ENCODE measurements around the gene TLR1.
A peak's percentile ranks its signal among the peaks of the same experiment; 100 is the strongest.
"Not testable (repeated sequence)": the region's sequence is repeated elsewhere in the genome, so short reads cannot be mapped to it uniquely, and the experiment has no call there.

Gene TLR1, protein sequence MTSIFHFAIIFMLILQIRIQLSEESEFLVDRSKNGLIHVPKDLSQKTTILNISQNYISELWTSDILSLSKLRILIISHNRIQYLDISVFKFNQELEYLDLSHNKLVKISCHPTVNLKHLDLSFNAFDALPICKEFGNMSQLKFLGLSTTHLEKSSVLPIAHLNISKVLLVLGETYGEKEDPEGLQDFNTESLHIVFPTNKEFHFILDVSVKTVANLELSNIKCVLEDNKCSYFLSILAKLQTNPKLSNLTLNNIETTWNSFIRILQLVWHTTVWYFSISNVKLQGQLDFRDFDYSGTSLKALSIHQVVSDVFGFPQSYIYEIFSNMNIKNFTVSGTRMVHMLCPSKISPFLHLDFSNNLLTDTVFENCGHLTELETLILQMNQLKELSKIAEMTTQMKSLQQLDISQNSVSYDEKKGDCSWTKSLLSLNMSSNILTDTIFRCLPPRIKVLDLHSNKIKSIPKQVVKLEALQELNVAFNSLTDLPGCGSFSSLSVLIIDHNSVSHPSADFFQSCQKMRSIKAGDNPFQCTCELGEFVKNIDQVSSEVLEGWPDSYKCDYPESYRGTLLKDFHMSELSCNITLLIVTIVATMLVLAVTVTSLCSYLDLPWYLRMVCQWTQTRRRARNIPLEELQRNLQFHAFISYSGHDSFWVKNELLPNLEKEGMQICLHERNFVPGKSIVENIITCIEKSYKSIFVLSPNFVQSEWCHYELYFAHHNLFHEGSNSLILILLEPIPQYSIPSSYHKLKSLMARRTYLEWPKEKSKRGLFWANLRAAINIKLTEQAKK

DNA sequence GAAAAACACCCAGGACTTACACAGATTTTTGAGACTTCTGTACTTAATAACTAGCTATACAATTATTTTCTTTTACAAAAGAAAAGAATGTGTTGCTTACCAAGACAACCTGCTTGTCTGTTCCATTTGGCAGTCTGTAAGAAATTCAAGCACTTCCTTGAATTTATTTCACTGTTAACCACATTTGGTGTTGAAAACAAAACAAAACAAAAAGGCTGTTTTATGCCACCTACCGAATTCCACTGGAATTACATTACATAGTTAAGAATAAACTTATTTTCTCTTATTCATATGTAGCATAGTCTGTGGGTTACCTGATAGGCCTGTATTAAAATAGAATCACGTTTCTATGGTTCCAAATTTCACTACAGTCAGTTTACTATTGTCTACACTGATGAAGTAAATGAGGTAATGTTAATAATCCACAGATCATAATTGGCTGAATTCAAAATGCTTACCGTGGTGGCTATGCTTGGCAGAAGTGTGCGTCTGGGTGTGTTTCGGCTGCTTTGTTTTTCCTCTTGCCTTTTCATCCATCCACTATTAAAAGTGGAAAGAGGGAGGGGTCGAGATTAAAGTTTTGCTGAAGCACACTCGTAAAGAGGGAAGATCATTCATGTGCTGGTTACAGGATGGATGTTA, at the start of gene TLR1:
TLR1 (minus strand) TSS at position 138 of the 642 bp plus-strand sequence. CDS start 5,960 bp downstream, outside the sequence.
- DNase-seq: peak; percentile 72

DNA sequence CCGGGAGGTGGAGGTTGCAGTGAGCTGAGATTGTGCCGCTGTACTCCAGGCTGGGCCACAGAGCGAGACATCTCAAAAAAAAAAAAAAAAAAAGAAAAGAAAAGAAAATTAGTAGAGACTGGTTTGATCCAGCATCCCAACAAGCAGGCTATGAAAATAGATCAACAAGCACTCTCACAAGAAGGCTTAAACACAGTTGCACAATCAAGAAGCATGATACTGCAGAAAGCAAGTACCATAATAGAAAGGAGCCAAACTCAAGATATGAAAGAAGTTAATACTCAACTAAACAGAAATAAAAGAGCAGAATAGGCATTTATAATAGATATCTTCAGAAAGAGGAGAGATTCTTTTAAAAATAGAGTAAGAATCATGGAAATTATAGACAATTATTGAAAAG, 41.4 kb upstream of the TLR1 start:
- no peak for DNase-seq

DNA sequence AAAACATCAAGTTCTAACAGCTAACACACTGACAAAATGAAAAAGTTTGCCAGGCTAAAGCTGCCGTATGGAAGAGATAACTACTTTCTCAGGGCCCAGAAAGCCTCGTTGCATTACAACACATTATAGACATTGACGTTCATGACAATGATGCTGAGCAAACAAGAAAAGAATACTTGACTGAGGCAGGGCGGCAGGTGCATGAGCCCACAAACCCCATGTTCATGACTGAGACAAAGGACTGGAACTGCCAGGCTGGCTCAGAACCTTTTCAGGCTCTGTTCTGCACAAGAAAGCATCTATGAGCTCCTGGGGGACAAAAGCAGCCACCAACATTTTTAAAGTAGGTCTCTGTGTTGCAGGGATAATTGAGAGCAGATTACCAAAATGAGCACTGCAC, 38.4 kb upstream of the TLR1 start:
- no peak for DNase-seq

DNA sequence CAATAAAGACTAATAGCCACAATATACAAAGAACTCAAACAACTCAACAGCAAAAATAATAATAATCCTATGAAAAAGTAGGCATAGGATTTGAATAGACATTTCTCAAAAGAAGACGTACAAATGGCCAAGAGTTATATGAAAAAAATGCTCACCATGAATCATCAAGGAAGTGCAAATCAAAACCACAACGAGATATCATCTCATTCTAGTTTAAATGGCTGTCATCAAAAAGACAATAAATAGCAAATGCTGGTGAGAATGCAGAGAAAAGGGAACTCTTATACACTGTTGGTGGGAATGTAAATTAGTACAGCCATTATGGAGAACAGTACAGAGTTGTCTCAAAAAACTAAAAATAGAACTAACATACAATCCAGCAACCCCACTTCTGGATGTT, 33.3 kb upstream of the TLR1 start:
- peak; percentile 33 for DNase-seq

DNA sequence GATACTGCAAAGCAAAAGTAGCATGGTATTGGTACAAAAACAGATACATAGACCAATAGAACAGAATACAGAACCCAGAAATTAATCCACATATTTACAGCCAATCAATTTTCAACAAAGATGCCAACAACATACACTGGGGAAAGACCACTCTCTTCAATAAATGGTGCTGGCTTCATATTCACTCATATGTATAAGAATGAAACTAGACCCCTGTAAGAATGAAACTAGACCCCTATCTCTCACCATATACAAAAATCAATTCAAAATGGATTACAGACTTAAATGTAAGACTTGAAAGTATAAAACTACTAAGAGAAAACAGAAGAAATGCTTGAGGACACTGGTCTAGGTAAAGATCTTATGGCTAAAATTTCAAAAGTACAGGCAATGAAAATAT, 32.7 kb upstream of the TLR1 start:
- DNase-seq: no peak

DNA sequence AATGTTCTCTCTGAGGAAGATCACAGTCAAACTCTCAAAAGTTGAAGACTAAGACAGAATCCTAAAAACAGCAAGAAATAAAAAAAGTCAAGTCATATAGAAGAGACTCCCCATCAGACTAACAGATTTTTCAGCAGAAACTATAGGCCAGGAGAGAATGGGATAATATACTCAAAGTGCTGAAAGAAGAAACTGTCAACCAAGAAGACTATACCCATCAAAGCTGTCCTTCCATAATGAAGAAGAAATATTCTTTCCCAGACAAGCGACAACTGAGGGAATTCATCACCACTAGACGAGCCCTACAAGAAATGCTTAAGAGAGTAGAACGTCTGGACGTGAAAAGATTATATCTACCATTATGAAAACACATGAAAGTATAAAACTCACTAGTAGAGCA, 30.0 kb upstream of the TLR1 start:
- DNase-seq: no peak

DNA sequence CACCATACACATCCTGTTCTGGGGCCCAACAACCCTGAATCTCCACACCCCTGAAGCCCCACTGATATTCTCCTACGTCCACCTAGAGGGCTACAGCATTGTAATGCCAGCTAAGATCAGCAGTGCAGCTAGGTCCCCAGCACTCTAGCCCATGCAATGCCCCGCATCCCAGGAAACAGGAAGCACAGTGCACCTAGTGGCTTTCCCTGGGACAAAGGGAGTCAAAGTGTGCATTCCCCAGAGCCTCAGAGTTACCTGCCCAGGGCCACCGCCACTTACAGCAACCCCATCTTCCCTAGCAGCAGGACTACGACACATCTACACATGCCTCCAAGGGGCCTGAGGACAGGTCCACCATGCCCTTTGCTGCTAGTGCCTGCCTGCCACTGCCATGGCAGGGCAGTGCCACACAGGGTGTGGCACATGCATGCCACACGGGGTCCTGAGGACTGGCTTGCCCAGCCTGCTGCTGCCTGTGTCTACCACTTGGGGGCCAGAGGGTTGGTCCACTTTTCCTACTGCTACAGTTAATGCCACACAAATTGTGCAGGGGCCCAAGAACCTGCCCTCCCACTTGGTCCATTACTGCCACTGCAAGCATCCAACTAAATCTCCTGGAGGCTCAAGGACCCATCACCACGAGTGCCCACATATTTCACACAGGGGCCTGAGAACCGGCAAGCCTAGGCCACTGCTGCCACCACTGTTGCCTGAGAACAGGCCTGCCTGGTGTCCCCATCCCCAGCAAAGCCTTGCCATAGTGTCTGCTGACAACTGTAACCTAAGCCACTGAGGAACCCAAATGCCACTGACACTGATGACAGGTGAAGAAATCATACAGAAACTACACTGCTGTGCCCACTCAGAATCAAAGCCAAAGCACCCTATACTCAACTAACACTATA, 28.3 kb upstream of the TLR1 start:
- DNase-seq: no peak

DNA sequence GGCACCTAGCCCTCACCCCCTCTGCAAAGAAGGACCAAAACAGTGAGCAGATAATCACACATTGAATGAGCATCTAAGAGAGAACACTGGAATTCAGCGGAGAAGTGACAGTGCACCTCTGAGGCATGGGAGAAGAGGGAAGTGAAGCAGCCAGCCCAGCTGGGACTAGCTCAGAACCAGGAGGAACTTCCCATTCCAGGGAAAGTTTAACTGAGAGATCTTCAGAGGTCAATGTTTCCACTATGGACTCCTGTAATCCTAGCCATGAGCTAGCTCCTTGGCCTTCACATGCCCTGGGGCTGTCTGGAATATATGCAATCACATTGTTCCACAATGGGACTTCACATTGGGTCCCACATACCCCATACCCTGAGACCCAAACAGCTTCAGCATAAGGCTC, 27.6 kb upstream of the TLR1 start:
- no peak for DNase-seq

DNA sequence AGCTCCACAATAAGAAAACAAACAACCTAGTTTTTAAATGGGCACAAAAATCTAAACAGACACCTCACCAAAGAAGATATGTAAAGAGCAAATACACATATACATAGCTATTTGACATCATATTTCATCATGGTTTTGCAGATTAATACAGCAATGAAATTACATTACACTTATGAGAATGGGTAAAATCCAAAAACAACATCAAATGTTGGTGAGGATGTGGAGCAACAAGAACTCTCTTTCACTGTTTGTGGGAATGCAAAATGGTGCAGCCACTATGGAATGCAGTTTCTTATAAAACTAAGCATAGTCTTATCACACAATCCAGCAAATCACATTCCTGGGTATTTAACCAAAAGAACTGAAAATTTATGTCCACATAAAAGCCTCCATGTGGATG, 27.1 kb upstream of the TLR1 start:
- DNase-seq: no peak

DNA sequence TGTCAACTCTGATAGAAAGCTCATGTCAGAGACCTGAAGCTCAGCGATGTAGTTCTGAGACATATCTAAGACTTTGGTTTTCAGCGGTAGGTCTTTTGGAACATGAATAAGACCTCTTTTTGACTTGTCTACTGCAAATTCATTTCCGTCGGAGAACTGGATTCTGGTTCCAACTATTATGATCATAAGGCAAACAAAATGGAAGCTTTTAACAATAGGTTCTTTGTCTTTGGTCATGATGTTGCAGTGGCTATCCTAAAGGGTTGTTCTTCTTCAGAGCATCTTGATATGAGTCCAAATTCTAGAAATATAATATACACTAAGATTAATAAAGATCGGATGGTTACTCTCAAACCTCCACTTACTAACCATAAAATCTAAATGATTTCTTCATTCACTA, 24.6 kb upstream of the TLR1 start:
- no peak for DNase-seq

DNA sequence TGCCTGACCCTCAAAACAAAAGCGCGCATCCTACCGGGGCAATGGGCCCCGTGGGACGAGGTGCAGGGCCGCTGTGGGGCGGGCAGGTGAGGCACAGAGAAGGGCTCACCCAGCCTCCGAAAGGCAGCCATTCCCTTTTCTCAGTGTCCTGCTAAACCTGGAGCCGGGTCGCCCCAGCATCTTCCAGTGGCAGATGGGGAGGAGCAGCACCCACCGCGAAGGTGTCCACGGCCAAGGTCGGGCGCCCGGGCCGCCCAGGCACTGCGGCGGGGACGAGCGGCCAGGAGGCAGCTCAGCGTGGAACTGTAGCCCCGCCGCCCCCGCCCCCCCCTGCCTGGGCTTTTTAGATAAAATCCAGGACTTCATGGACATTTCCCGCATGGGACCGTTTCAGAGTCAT, 19.2 kb upstream of the TLR1 start:
- no peak for DNase-seq

DNA sequence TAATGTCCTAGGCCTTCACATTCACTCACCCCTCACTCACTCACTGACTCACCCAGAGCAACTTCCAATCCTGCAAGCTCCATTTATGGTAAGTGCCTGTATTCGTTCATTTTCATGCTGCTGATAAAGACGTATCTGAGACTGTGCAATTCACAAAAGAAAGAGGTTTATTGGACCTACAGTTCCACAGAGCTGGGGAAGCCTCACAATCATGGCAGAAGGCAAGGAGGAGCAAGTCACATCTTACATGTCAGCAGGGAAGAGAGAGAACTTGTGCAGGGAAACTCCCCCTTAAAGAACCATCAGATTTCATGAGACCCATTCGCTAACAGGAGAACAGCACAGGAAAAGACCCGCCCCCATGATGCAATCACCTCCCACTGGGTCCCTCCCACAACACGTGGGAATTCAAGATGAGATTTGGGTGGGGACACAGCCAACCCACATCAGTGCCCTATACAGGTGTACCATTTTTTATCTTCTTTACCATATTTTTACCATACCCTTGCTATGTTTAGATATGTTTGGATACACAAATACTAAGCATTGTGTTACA, 18.2 kb upstream of the TLR1 start:
- no peak for DNase-seq

DNA sequence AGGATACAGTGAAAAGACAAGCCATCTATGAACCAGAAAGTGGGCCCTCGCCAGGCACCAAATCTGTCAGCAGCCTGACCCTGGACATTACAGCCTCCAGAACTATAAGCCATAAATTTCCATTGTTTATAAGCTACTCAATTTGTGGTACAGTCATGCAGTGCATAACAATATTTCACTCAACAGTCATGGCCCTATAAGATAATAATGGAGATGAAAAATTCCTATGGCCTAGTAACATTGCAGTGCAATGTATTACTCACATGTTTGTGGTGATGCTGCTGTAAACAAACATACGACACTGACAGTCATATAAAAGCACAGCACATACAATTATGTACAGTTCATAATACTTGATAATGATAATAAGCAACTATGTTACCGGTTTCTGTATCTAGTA, 17.1 kb upstream of the TLR1 start:
- DNase-seq: no peak

DNA sequence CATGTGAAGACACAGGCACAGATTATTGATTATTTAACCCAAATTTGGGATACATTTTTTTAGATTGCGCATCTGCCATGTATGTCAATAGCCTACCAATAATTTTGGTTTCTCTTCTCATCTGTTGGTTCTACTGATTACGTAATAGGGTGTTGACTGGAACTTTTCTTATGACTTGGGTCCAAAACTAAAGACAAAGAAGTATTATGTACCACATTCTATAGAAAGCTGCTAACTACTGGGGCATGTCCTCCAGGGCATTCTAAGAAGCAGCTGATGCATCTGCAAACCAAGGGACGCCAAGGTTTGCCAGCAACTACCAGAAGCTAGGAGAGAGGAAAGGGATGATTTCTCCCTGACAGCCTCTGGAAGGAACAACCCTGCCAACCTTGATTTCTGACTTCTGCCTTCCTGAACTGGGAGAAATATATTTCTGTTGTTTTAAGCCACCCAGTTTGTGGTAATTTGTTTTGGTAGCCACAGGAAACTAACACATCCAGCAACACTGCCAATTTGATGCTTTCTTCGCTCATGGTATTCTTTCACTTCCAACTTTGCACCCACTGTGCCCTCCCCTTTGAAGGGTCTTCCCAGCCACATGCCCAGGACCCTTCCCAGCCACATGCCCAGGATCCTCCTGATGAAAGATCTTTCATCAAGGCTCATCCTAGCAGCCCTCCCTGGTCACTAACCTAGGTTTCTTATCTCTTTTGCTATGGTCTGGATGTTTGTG, 15.9 kb upstream of the TLR1 start:
- no peak for DNase-seq

DNA sequence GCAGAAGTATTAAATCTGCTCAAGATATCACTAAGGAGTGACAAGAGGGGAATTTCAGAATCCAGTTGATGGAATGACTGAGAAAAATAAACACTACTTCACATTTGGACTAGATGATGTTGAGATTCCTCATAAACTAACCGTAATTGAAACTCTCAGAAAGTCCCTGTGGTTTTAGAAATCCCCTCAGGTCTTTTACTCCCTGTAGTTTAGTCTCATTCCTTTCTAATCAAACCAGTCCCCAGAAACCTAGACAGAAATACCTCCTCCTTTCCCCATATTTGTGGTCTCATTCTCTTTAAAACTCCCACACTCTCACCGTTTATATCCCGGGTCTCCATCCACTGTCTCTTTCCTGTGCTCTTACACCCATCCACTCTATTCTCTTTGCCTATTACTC, 15.0 kb upstream of the TLR1 start:
- DNase-seq: no peak

DNA sequence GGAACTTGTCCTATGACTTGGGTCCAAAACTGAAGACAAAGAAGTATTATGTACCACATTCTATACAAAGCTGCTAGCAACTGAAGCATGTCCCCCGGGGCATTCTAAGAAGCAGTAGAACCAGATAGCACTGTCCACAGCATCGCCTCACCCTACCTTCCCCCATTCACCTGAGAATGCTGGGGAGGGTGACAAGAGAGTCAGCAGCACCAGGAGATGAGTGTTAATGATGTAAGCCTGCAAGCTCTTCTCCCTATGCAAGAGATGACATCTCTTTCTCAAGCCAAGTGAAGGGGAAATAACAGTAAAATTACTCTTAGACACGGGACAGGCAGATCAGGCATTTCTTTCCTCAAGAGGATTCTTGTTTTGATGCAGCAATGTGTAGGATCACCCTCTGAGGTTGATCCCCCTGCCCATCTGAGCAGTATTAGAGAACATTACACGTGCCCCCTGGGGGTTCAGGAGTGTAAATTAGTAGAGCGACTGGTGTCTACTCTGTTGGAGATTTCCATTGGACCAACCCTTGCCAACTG, 13.9 kb upstream of the TLR1 start:
- no peak for DNase-seq

DNA sequence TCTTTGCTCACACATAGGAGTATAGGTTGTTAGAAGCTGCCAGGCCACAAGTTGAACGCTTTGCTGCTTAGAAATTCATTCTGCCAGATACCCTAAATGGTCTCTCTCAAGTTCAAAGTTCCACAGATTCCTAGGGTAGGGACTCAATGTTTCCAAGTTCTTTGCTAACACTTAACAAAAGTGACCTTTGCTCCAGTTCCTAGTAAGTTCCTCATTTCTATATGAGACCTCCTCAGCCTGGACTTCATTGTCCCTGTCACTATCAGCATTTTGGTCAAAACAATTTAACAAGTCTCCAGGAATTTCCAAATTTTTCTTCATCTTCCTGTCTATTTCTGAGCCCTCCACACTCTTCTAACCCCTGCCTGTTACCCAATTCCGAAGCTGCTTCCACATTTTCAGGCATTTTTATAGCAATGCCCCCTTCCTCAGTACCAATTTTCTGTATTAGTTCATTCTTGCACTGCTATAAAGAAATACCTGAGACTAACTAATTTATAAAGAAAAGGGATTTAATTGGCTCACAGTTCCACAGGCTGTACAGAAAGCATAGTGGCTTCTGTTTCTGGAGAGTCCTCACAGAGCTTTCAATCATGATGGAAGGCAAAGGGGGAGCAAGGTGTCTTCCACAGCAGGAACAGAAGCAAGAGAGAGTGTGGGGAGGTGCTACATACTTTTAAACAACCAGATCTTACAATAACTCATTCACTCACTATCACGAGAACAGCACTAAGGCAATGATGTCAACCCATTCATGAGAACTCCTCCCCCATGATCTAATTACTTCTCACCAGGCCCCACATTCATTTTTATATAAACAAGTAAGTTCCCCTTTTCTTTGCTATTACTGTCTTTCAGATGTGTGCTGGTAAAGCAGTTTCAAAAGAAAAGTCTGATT, 11.5 kb upstream of the TLR1 start:
- DNase-seq: no peak

DNA sequence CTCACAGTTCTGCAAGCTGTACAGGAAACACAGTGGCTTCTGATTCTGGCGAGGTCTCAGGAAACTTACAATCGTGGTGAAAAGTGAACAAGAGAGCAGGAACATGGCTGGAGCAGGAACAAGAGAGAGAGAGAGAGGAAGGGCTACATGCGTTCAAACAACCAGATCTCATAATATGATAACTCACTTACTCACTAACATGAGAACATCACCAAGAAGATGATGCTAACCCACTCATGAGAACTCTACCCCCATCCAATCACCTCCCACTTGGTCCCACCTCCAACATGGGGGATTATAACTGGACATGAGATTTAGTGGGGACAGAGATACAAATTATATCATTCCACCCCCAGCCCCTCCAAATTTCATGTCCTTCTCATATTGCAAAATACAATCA, 9.8 kb upstream of the TLR1 start:
- DNase-seq: no peak

DNA sequence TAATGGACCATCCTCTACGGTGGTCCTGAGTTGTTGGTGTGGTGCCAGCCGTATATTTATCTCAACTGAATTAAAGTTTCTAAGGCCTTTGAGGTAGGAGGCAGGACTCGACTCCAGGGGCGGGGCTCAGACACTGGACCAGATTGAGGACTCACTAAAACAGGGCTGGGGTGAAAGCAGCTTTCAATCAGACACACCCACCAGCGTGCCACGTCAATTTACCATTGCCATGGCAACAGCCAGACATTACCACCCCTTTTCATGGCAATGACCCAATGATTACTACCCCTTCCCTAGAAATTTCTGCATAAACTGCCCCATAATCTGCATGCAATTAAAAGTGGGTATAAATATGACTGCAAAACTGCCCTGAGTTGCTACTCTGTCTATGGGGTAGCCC, 6.7 kb upstream of the TLR1 start:
- no peak for DNase-seq

DNA sequence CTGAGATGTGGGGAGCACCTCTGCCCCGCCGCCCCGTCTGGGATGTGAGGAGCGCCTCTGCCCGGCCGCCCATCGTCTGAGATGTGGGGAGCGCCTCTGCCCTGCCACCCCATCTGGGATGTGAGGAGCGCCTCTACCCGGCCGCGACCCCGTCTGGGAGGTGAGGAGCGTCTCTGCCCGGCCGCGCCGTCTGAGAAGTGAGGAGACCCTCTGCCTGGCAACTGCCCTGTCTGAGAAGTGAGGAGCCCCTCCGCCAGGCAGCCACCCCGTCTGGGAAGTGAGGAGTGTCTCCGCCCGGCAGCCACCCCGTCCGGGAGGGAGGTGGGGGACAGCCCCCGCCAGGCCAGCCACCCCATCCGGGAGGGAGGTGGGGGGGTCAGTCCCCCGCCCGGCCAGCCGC, 2.9 kb upstream of the TLR1 start:
- not testable (repeated sequence) for DNase-seq

Measured in CD4-positive, alpha-beta T cell treated with Interleukin-12 subunit alpha and Interleukin-12 subunit beta, for 1 hour (primary cell).